GM12875 (cell line): ENCODE measurements around the gene CRB2.

ENCODE experiments used
- H3K4me3 ChIP-seq: one replicate; pipeline ENCODE4 v1.5.1; 2011; ENCODE audit warnings: low read depth, low read length, control low read depth
- TF ChIP-seq, protein P1 (sequence below): IDR thresholded peaks from 2 replicates; pipeline ENCODE4 v1.5.1; 2011; ENCODE audit warnings: low read depth, mild to moderate bottlenecking, control low read depth, inconsistent platforms, low read length, moderate library complexity, borderline replicate concordance; ENCODE audit not compliant: insufficient read depth

CRB2 gene

GRCh38 chr9:123387686-123388085 is 31.7 kb downstream of the CRB2 start:
- TF ChIP-seq, protein P1, sequence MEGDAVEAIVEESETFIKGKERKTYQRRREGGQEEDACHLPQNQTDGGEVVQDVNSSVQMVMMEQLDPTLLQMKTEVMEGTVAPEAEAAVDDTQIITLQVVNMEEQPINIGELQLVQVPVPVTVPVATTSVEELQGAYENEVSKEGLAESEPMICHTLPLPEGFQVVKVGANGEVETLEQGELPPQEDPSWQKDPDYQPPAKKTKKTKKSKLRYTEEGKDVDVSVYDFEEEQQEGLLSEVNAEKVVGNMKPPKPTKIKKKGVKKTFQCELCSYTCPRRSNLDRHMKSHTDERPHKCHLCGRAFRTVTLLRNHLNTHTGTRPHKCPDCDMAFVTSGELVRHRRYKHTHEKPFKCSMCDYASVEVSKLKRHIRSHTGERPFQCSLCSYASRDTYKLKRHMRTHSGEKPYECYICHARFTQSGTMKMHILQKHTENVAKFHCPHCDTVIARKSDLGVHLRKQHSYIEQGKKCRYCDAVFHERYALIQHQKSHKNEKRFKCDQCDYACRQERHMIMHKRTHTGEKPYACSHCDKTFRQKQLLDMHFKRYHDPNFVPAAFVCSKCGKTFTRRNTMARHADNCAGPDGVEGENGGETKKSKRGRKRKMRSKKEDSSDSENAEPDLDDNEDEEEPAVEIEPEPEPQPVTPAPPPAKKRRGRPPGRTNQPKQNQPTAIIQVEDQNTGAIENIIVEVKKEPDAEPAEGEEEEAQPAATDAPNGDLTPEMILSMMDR: no peak
- no peak overlapping the region for H3K4me3 ChIP-seq

DNA sequence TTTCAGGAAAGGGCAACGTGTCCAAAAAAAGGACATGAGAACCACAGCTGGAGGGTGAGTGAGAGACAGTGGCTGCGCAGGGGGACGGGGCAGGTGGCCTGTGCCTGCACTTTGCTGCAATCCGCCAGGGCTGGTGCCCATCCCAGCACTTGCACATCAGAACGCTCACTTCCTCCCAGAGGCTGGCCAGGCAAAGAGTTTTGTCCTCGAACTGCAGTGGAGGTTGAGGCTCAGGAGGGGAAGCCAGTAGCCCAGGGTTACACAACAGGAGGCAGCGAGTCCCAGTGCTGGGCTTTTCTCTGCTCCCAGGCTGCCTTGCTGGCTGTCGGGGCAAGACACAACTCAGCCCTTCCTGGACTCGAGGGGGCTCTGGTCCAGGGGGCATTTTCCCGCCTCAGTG is 33.1 kb downstream of the CRB2 start:
- TF ChIP-seq, protein P1: no peak
- H3K4me3 ChIP-seq: no peak overlapping the region

GRCh38 chr9:123389698-123390097 is 33.7 kb downstream of the CRB2 start:
- no peak overlapping the region for H3K4me3 ChIP-seq
- TF ChIP-seq, protein P1: no peak

DNA sequence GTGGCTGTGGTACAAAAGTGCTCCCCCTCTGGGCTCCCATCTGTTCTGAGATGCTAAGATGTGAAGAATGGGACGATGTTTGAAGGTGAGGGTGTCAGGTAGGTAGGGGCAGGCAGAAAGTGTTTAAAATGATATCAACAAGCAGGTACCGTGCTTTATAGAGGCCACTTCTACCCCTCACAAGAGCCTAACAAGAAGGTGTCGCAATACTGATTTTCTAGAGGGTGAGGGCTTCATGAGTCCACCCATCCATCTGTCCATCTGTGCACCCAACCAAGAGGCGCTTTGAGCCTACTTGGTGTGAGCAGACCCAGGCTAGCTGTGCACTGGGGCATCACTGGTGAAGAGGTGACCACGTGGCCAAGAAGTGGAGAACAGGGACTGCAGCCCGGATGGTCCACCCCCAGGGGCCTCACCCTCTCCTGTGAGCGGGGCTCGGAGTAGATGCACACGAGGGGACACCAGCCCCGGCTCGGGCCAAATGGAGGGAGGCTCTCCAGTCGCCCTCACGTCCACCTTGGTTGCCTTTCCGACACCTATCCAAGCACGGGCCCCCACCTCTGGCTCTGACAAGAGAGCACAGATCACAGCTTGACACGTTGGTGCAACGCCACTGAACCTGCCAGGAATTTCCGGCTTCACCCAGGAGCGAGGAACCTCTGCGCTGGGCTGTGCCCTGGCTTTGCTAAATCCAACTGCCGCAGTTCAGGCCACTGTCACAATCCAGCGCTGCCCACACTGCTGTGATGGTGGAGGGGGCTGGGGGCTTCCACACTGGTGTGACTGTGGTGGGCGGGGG is 34.5 kb downstream of the CRB2 start:
- H3K4me3 ChIP-seq: no peak overlapping the region
- TF ChIP-seq, protein P1: no peak

- H3K4me3 ChIP-seq: no peak overlapping the region
- TF ChIP-seq, protein P1: no peak
Observed at GRCh38 chr9:123391233-123391632, 35.2 kb downstream of the CRB2 start.

DNA sequence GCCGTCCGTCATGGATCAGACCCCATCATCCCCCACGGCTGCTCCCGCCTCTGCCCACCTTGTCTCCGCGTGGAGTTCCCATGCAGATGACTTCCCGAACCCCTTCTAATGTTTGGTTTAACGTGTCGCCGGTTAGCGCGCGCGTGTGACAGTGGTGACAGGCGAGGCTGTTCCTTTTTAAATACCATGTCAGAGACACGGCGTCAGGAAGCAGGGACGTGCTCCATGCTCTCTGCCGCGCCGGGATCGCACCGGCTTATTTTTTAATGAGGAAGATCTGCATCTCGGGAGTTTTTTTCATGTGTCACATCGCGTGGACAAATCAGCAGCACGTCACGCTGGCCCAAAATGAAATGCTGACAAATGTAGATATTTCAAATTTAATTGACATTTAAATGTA is 35.9 kb downstream of the CRB2 start:
- no peak overlapping the region for H3K4me3 ChIP-seq
- TF ChIP-seq, protein P1: no peak

- TF ChIP-seq, protein P1: no peak
- no peak overlapping the region for H3K4me3 ChIP-seq
Observed at GRCh38 chr9:123392802-123393201, 36.8 kb downstream of the CRB2 start.
